Spleen (tissue), 7 donors: Measurements from ENCODE around the gene DSG1.

Experiments
- POLR2A ChIP-seq, 3 donors: fragments of 450-650 bp; IDR thresholded peaks; one replicate each; pipeline ENCODE4 v1.5.1; 2017; ENCODE audit warnings: antibody characterized with exemption in 3 of 3, mild to moderate bottlenecking in 1 of 3
- POLR2AphosphoS5 ChIP-seq, 3 donors: sonication (generic); formaldehyde crosslinking; IDR thresholded peaks; one replicate each; pipeline ENCODE4 v1.5.1; 2017; ENCODE audit warnings: antibody characterized with exemption in 3 of 3
- TF ChIP-seq, protein P1 (sequence below), 11 experiments: fragments of 200-600 bp in 7 of 11; fragments of 450-650 bp in 4 of 11; sonication (generic) in 4 of 11; IDR thresholded peaks in 8 of 11; conservative IDR thresholded peaks in 3 of 11; 1 replicate in 7 of 11; 2 replicates in 4 of 11; pipeline versions ENCODE4 v1.4.0 to v1.8.0; 2016 to 2021; ENCODE audit warnings: antibody characterized with exemption in 11 of 11, inconsistent platforms in 4 of 11, mild to moderate bottlenecking in 1 of 11
- donor health status: DM: no; HTN: no; CAD: no; lungs with moderate emphysema.
- donor health status: DM: no; HTN: no; CAD: no.
- donor health status: DM: no; HTN: no; CAD: no.

DNA sequence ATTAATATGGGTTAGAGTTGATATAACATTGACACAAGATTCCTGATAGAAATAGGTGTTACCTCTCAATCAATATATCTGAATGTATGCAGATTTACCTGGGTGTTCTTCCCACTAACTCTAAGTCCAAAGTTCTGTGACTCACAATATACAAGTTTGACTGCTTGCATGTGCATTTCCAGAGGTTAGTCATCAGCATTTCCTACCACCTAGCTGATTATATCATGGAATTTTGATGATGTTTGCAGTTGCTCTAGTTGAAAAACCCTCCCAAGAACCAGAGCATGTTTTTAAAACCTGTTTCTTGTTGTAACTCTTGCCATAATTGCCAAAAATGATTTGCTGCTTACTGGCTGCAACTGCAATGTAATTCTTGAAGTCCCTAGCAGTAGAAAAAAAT is 15.0 kb upstream of the DSG1 start:
- TF ChIP-seq, protein P1, sequence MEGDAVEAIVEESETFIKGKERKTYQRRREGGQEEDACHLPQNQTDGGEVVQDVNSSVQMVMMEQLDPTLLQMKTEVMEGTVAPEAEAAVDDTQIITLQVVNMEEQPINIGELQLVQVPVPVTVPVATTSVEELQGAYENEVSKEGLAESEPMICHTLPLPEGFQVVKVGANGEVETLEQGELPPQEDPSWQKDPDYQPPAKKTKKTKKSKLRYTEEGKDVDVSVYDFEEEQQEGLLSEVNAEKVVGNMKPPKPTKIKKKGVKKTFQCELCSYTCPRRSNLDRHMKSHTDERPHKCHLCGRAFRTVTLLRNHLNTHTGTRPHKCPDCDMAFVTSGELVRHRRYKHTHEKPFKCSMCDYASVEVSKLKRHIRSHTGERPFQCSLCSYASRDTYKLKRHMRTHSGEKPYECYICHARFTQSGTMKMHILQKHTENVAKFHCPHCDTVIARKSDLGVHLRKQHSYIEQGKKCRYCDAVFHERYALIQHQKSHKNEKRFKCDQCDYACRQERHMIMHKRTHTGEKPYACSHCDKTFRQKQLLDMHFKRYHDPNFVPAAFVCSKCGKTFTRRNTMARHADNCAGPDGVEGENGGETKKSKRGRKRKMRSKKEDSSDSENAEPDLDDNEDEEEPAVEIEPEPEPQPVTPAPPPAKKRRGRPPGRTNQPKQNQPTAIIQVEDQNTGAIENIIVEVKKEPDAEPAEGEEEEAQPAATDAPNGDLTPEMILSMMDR (IDR thresholded peaks at IDR 0.05 in 8 of 11, conservative IDR thresholded peaks at IDR 0.05 in 3 of 11): no peak
- TF ChIP-seq POLR2AphosphoS5 (IDR thresholded peaks at IDR 0.05): no peak
- TF ChIP-seq POLR2A (IDR thresholded peaks at IDR 0.05): no peak
